DND-41 (cell line): Measurements from ENCODE around the gene FAM151A.

ENCODE experiments used
- EZH2 ChIP-seq: IDR thresholded peaks from 3 replicates; pipeline ENCODE4 v1.6.1; 2012; ENCODE audit warnings: borderline replicate concordance, low read depth, mild to moderate bottlenecking, moderate library complexity, low read length, inconsistent platforms; ENCODE audit not compliant: severe bottlenecking
- TF ChIP-seq, protein P1 (sequence below): IDR thresholded peaks from 2 replicates; pipeline ENCODE4 v1.5.1; 2012; ENCODE audit warnings: borderline replicate concordance, low read length, moderate library complexity, mild to moderate bottlenecking; ENCODE audit not compliant: poor library complexity, severe bottlenecking; ENCODE audit errors: extremely low read depth

DNA sequence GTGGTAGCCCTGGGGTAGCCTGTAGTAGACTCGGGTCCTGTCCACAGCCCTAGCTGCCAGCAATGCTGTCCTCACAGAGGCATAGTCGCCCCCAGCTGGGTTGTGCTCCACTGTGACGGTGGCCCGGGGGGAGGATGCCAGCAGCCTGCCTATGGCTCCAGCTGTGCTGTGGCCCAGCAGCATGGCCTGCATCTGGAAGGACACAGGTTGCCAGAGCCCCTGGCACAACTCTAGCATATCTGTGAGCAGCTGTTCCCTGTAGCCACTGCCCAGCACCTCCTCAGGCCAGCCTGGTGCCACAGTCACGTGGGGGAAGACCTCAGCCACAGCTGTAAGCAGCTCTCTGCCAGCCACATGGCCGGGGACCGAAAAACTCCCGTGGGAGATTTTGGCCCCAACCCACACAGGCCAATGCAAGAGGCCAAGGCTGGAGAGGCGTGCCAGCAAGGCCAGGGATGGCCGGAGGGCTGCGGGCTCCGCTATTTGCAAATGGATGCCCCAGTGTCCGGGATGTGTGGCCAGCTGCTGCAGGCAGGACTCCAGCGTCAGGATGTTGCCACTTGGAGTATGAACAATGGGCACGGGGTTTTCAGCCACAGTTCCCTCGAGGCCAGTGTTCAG is 13.9 kb downstream of the FAM151A start:
- TF ChIP-seq, protein P1, sequence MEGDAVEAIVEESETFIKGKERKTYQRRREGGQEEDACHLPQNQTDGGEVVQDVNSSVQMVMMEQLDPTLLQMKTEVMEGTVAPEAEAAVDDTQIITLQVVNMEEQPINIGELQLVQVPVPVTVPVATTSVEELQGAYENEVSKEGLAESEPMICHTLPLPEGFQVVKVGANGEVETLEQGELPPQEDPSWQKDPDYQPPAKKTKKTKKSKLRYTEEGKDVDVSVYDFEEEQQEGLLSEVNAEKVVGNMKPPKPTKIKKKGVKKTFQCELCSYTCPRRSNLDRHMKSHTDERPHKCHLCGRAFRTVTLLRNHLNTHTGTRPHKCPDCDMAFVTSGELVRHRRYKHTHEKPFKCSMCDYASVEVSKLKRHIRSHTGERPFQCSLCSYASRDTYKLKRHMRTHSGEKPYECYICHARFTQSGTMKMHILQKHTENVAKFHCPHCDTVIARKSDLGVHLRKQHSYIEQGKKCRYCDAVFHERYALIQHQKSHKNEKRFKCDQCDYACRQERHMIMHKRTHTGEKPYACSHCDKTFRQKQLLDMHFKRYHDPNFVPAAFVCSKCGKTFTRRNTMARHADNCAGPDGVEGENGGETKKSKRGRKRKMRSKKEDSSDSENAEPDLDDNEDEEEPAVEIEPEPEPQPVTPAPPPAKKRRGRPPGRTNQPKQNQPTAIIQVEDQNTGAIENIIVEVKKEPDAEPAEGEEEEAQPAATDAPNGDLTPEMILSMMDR: no peak
- TF ChIP-seq EZH2: no peak
